Transverse colon (tissue), 3 donors: ENCODE data around the gene CAPRIN2.

Source experiments
- EP300 ChIP-seq: sonication (generic); formaldehyde crosslinking; IDR thresholded peaks from one replicate; pipeline ENCODE4 v1.6.1; 2017; ENCODE audit warnings: antibody characterized with exemption, low read depth
- TF ChIP-seq, protein P1 (sequence below), 5 experiments: fragments of 200-600 bp in 3 of 5; fragments of 450-650 bp in 2 of 5; sonication (generic) in 3 of 5; IDR thresholded peaks; 1 replicate in 2 of 5; 2 replicates in 3 of 5; pipeline ENCODE4 v1.5.1; 2016 to 2017; ENCODE audit warnings: antibody characterized with exemption in 5 of 5, inconsistent platforms in 3 of 5, mild to moderate bottlenecking in 2 of 5, moderate library complexity in 1 of 5

GRCh38 chr12:30756074-30756473 is 1.3 kb upstream of the CAPRIN2 start:
- TF ChIP-seq EP300, result no peak
- TF ChIP-seq, protein P1, sequence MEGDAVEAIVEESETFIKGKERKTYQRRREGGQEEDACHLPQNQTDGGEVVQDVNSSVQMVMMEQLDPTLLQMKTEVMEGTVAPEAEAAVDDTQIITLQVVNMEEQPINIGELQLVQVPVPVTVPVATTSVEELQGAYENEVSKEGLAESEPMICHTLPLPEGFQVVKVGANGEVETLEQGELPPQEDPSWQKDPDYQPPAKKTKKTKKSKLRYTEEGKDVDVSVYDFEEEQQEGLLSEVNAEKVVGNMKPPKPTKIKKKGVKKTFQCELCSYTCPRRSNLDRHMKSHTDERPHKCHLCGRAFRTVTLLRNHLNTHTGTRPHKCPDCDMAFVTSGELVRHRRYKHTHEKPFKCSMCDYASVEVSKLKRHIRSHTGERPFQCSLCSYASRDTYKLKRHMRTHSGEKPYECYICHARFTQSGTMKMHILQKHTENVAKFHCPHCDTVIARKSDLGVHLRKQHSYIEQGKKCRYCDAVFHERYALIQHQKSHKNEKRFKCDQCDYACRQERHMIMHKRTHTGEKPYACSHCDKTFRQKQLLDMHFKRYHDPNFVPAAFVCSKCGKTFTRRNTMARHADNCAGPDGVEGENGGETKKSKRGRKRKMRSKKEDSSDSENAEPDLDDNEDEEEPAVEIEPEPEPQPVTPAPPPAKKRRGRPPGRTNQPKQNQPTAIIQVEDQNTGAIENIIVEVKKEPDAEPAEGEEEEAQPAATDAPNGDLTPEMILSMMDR (IDR thresholded peaks at IDR 0.05), result no peak
